H9 (cell line): ENCODE data around the gene RBFOX1. TPM values are rescaled to one million over a fixed set of nuclear protein-coding genes. Genes with fewer than 3 reads are reported as not detected.

Experiments used
- DNase-seq: peaks from one replicate; pipeline ENCODE4 v3.0.0-alpha.2; 2017
- H2AFZ ChIP-seq: one replicate; pipeline ENCODE4 v1.6.1; 2013; ENCODE audit warnings: mild to moderate bottlenecking, low read length, control low read depth, moderate library complexity
- H2AK5ac ChIP-seq: 2 replicates; pipeline ENCODE4 v1.6.1; 2013; ENCODE audit warnings: low read length, control low read depth, mixed read lengths; ENCODE audit not compliant: insufficient read length
- H2BK120ac ChIP-seq: one replicate; pipeline ENCODE4 v1.6.1; 2013; ENCODE audit warnings: low read depth, mild to moderate bottlenecking, low read length, control low read depth, inconsistent platforms; ENCODE audit not compliant: poor library complexity, severe bottlenecking
- H2BK12ac ChIP-seq: 2 replicates; pipeline ENCODE4 v1.6.1; 2013; ENCODE audit warnings: low read length, control low read depth, mixed read lengths, low read depth; ENCODE audit not compliant: insufficient read length
- H2BK15ac ChIP-seq: 2 replicates; pipeline ENCODE4 v1.6.1; 2013; ENCODE audit warnings: low read depth, low read length, control low read depth
- H2BK20ac ChIP-seq: one replicate; pipeline ENCODE4 v1.6.1; 2013; ENCODE audit warnings: low read depth, mild to moderate bottlenecking, low read length, control low read depth, inconsistent platforms; ENCODE audit not compliant: poor library complexity, severe bottlenecking
- H2BK5ac ChIP-seq: 2 replicates; pipeline ENCODE4 v1.6.1; 2013; ENCODE audit warnings: low read length, control low read depth, mixed read lengths; ENCODE audit not compliant: insufficient read length
- H3K14ac ChIP-seq: 2 replicates; pipeline ENCODE4 v1.6.1; 2013; ENCODE audit warnings: low read length, control low read depth; ENCODE audit not compliant: insufficient read depth
- H3K18ac ChIP-seq: 2 replicates; pipeline ENCODE4 v1.6.1; 2013; ENCODE audit warnings: low read depth, mild to moderate bottlenecking, mixed read lengths, low read length, control low read depth; ENCODE audit not compliant: insufficient read length
- H3K23ac ChIP-seq: 2 replicates; pipeline ENCODE4 v1.6.1; 2013; ENCODE audit warnings: low read length, control low read depth, mixed read lengths, low read depth; ENCODE audit not compliant: insufficient read length
- H3K23me2 ChIP-seq: 2 replicates; pipeline ENCODE4 v1.6.1; 2013; ENCODE audit warnings: low read depth, mild to moderate bottlenecking, mixed read lengths, low read length, control low read depth; ENCODE audit not compliant: insufficient read length, poor library complexity, severe bottlenecking
- H3K27ac ChIP-seq: 2 replicates; pipeline ENCODE4 v1.5.1; 2013; ENCODE audit warnings: low read length, control low read depth, mixed read lengths, low read depth; ENCODE audit not compliant: insufficient read length
- H3K27me3 ChIP-seq: 2 replicates; pipeline ENCODE4 v1.6.1; 2013; ENCODE audit warnings: low read length, control low read depth, inconsistent platforms; ENCODE audit not compliant: insufficient read depth
- H3K4ac ChIP-seq: 2 replicates; pipeline ENCODE4 v1.6.1; 2013; ENCODE audit warnings: low read depth, mild to moderate bottlenecking, control low read depth, inconsistent platforms, low read length, moderate library complexity
- H3K4me1 ChIP-seq: 2 replicates; pipeline ENCODE4 v1.6.1; 2013; ENCODE audit warnings: low read length, control low read depth, inconsistent platforms; ENCODE audit not compliant: insufficient read depth
- H3K4me2 ChIP-seq: 2 replicates; pipeline ENCODE4 v1.6.1; 2013; ENCODE audit warnings: low read length, control low read depth, mixed read lengths; ENCODE audit not compliant: insufficient read length, insufficient read depth
- H3K56ac ChIP-seq: 2 replicates; pipeline ENCODE4 v1.6.1; 2013; ENCODE audit warnings: low read depth, mild to moderate bottlenecking, mixed read lengths, low read length, control low read depth; ENCODE audit not compliant: insufficient read length
- H3K79me1 ChIP-seq: 2 replicates; pipeline ENCODE4 v1.6.1; 2013; ENCODE audit warnings: low read depth, mild to moderate bottlenecking, moderate library complexity, low read length, control low read depth, inconsistent platforms; ENCODE audit not compliant: insufficient read depth, poor library complexity, severe bottlenecking
- H3K79me2 ChIP-seq: 2 replicates; pipeline ENCODE4 v1.6.1; 2013; ENCODE audit warnings: low read length, control low read depth, inconsistent platforms; ENCODE audit not compliant: insufficient read depth
- H3K9ac ChIP-seq: 2 replicates; pipeline ENCODE4 v1.6.1; 2013; ENCODE audit warnings: low read length, control low read depth, mixed read lengths; ENCODE audit not compliant: insufficient read length; ENCODE audit errors: extremely low read depth
- H3K9me3 ChIP-seq: one replicate; pipeline ENCODE4 v1.6.1; 2013; ENCODE audit warnings: low read depth, low read length, inconsistent platforms; ENCODE audit not compliant: control insufficient read depth
- H3T11ph ChIP-seq: one replicate; pipeline ENCODE4 v1.6.1; 2013; ENCODE audit warnings: mild to moderate bottlenecking, low read length, control low read depth, inconsistent platforms
- H4K20me1 ChIP-seq: one replicate; pipeline ENCODE4 v1.6.1; 2013; ENCODE audit not compliant: control insufficient read depth, insufficient read length, insufficient read depth
- H4K5ac ChIP-seq: 2 replicates; pipeline ENCODE4 v1.6.1; 2013; ENCODE audit warnings: low read depth, mild to moderate bottlenecking, mixed read lengths, low read length, control low read depth; ENCODE audit not compliant: insufficient read length
- H4K8ac ChIP-seq: replicated peaks from 2 replicates; pipeline ENCODE4 v1.6.1; 2013; ENCODE audit warnings: low read length, control low read depth, mixed read lengths, low read depth; ENCODE audit not compliant: insufficient read length
- H4K91ac ChIP-seq: 2 replicates; pipeline ENCODE4 v1.6.1; 2013; ENCODE audit warnings: low read depth, mild to moderate bottlenecking, moderate library complexity, mixed read lengths, low read length, control low read depth; ENCODE audit not compliant: insufficient read length
- H3K27ac Mint-ChIP-seq, 3 experiments: 2 replicates in 2 of 3; 3 replicates in 1 of 3; pipeline ENCODE4 v1.8.0; 2020 to 2021; ENCODE audit warnings: mixed read lengths in 3 of 3, mild to moderate bottlenecking in 1 of 3, moderate library complexity in 1 of 3
- H3K27me3 Mint-ChIP-seq: 2 replicates; pipeline ENCODE4 v1.8.0; 2021; ENCODE audit warnings: low read depth, mild to moderate bottlenecking, moderate library complexity, mixed read lengths
- H3K36me3 Mint-ChIP-seq, 3 experiments: 2 replicates in 2 of 3; 3 replicates in 1 of 3; pipeline ENCODE4 v1.8.0; 2020 to 2021; ENCODE audit warnings: low read depth in 3 of 3, mixed read lengths in 3 of 3; ENCODE audit not compliant: insufficient read depth in 1 of 3
- H3K4me1 Mint-ChIP-seq, 2 experiments: 2 replicates each; pipeline ENCODE4 v1.8.0; 2020; ENCODE audit warnings: mixed read lengths in 2 of 2
- H3K4me3 Mint-ChIP-seq, 2 experiments: 2 replicates in 1 of 2; 3 replicates in 1 of 2; pipeline ENCODE4 v1.8.0; 2020 to 2021; ENCODE audit warnings: mild to moderate bottlenecking in 2 of 2, mixed read lengths in 2 of 2, moderate library complexity in 1 of 2
- H3K9me3 Mint-ChIP-seq, 2 experiments: 2 replicates in 1 of 2; 3 replicates in 1 of 2; pipeline ENCODE4 v1.8.0; 2020; ENCODE audit warnings: mild to moderate bottlenecking in 2 of 2, mixed read lengths in 2 of 2, moderate library complexity in 1 of 2
- WGBS: extraction: QIAGEN DNeasy Blood & Tissue Kit; methylation state at CpG from one replicate; pipeline ENCODE4 v1.1.7; 2013; ENCODE audit warnings: missing lambda C conversion rate, low lambda C conversion rate, mixed read lengths; ENCODE audit not compliant: insufficient read length; ENCODE audit errors: extremely low coverage; 5-methylcytosine and 5-hydroxymethylcytosine counted together
- total RNA-seq: library from RNA; stranded (reverse); gene quantifications from 2 replicates; pipeline ENCODE4 v1.2.1, GENCODE V29; 2021
- TF ChIP-seq, protein P1 (sequence below): fragments of 200-600 bp; sonication (generic); conservative IDR thresholded peaks from 3 replicates; pipeline ENCODE4 v1.8.0; 2021; ENCODE audit warnings: antibody characterized with exemption, mild to moderate bottlenecking

RBFOX1 gene
- total RNA-seq, 1 experiment from 2014 or later, result 2.0 TPM

DNA sequence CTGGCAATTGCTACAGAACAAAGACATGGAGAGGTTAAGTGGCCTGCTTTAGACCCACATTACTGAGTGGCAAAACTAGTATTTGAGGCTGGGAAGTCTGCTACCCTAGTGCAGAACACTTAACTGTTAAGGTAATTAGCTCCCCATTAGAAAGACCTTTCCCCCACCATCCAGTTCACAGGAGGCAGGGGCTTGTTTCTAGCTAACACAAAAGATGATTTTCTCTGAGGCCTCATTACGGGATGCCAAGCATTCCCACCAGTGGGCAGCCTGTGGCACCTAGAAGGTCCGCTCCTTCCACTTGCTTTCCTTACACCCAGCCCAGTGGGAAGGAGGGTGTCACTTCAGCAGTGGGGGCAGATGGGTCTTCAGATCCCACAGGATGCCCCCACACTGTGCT, 99.1 kb downstream of the RBFOX1 start:
- Mint-ChIP-seq H3K36me3 (no peaks in the 10 kb centered on the region), H3K27ac (peak overlapping the region in 1 of 3 experiments; percentile 86; a peak in 1 of 7 replicates), H3K27me3 (no peaks in the 10 kb centered on the region), H3K4me3 (no peak overlapping the region), H3K9me3 (peaks cover 0 to 2% of the 10 kb centered on the region in 2 experiments; a peak in 1 of 5 replicates), H3K4me1 (peaks cover 12 to 22% of the 10 kb centered on the region in 2 experiments)
- no peak overlapping the region for H4K8ac ChIP-seq
- no peak overlapping the region for H3K56ac ChIP-seq
- H2BK20ac ChIP-seq, result no peak overlapping the region
- H3K9ac ChIP-seq, result no peak overlapping the region
- no peaks in the 10 kb centered on the region for H3K9me3 ChIP-seq
- H3T11ph ChIP-seq, result no peak overlapping the region
- H3K4me2 ChIP-seq, result no peak overlapping the region
- H3K79me2 ChIP-seq, result no peaks in the 10 kb centered on the region
- H4K91ac ChIP-seq, result no peak overlapping the region
- H3K27ac ChIP-seq, result no peak overlapping the region
- H4K20me1 ChIP-seq, result no peaks in the 10 kb centered on the region
- 0 out of 2 replicates have a peak overlapping the region, but pooled peaks have one; percentile 77 for H2BK15ac ChIP-seq
- peaks cover 5% of the 10 kb centered on the region; the same call in 1 of the 2 replicates for H3K4me1 ChIP-seq
- peak; percentile 28 for DNase-seq
- no peaks in the 10 kb centered on the region for H3K79me1 ChIP-seq
- no peak overlapping the region for H3K4ac ChIP-seq
- no peaks in the 10 kb centered on the region for H3K27me3 ChIP-seq
- H2AFZ ChIP-seq, result no peak overlapping the region
- no peak overlapping the region for H4K5ac ChIP-seq
- H3K18ac ChIP-seq, result no peak overlapping the region
- H3K23ac ChIP-seq, result no peak overlapping the region
- H3K14ac ChIP-seq, result no peak overlapping the region
- H2BK12ac ChIP-seq, result no peak overlapping the region
- no peak overlapping the region for H2BK120ac ChIP-seq
- TF ChIP-seq, protein P1, sequence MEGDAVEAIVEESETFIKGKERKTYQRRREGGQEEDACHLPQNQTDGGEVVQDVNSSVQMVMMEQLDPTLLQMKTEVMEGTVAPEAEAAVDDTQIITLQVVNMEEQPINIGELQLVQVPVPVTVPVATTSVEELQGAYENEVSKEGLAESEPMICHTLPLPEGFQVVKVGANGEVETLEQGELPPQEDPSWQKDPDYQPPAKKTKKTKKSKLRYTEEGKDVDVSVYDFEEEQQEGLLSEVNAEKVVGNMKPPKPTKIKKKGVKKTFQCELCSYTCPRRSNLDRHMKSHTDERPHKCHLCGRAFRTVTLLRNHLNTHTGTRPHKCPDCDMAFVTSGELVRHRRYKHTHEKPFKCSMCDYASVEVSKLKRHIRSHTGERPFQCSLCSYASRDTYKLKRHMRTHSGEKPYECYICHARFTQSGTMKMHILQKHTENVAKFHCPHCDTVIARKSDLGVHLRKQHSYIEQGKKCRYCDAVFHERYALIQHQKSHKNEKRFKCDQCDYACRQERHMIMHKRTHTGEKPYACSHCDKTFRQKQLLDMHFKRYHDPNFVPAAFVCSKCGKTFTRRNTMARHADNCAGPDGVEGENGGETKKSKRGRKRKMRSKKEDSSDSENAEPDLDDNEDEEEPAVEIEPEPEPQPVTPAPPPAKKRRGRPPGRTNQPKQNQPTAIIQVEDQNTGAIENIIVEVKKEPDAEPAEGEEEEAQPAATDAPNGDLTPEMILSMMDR, result no peak
- WGBS, result no CpG with 5 or more reads among the region's 2 CpGs
- no peak overlapping the region for H2AK5ac ChIP-seq
- H3K23me2 ChIP-seq, result peaks cover 3% of the 10 kb centered on the region
- H2BK5ac ChIP-seq, result no peak overlapping the region
